SH-SY5Y (cell line): ENCODE results near the gene PACSIN3.

ENCODE experiments used
- GATA2 ChIP-seq: IDR thresholded peaks from 2 replicates; pipeline ENCODE4 v1.6.1; 2011; ENCODE audit warnings: mild to moderate bottlenecking, low read depth, low read length
- GATA3 ChIP-seq: IDR thresholded peaks from 2 replicates; pipeline ENCODE4 v1.6.1; 2011; ENCODE audit warnings: low read depth, mild to moderate bottlenecking, low read length, moderate library complexity

Gene PACSIN3

GRCh38 chr11:47202576-47202975 lies 16.3 kb upstream of the PACSIN3 start:
- TF ChIP-seq GATA2 (no peak), GATA3 (no peak)

- TF ChIP-seq GATA2 (no peak), GATA3 (no peak)
Measured at GRCh38 chr11:47201015-47201414, 14.8 kb upstream of the PACSIN3 start.

GRCh38 chr11:47192111-47192510 lies 5.9 kb upstream of the PACSIN3 start:
- TF ChIP-seq GATA3 (no peak), GATA2 (no peak)

- TF ChIP-seq GATA2 (no peak), GATA3 (no peak)
Measured at GRCh38 chr11:47189100-47189834, 3.0 kb upstream of the PACSIN3 start.

- TF ChIP-seq GATA2 (no peak), GATA3 (no peak)
Measured at GRCh38 chr11:47188259-47188658, 2.0 kb upstream of the PACSIN3 start.

GRCh38 chr11:47187723-47188122 lies 1.5 kb upstream of the PACSIN3 start:
- peak; percentile 51 for TF ChIP-seq GATA2
- no peak for TF ChIP-seq GATA3

GRCh38 chr11:47186700-47187695 lies 764 bp upstream of the PACSIN3 start:
- TF ChIP-seq GATA2, result 0 out of 2 replicates have a peak, but pooled peaks have one; percentile 5
- TF ChIP-seq GATA3, result no peak

GRCh38 chr11:47185305-47186075 lies 744 bp downstream of the PACSIN3 start:
- TF ChIP-seq GATA3 (no peak), GATA2 (no peak)

GRCh38 chr11:47184711-47185304 lies 1.4 kb downstream of the PACSIN3 start:
- no peak for TF ChIP-seq GATA2
- TF ChIP-seq GATA3, result no peak

- TF ChIP-seq GATA3 (no peak), GATA2 (no peak)
Measured at GRCh38 chr11:47183969-47184368, 2.3 kb downstream of the PACSIN3 start.

GRCh38 chr11:47183031-47183856 lies 3.0 kb downstream of the PACSIN3 start:
- TF ChIP-seq GATA3, result no peak
- TF ChIP-seq GATA2, result no peak

GRCh38 chr11:47182380-47182779 lies 3.9 kb downstream of the PACSIN3 start:
- TF ChIP-seq GATA3, result no peak
- TF ChIP-seq GATA2, result no peak

GRCh38 chr11:47181271-47181670 lies 5.0 kb downstream of the PACSIN3 start:
- TF ChIP-seq GATA3, result no peak
- no peak for TF ChIP-seq GATA2
